ENCODE measurements around the gene FAM216B.

- TF ChIP-seq CTCF (conservative IDR thresholded peaks at IDR 0.05; ENCODE audit: low read depth, low read length) (no peak), EZH2 (IDR thresholded peaks at IDR 0.05; ENCODE audit: borderline replicate concordance, low read depth, low read length, poor library complexity, severe bottlenecking) (no peak)
Observed at GRCh38 chr13:42814868-42815267, 33.5 kb downstream of the FAM216B start.
